HL-60/S4 treated with retinoic acid at 250 ng/mL for 4 days and 3 days (cell line): Measurements from ENCODE around the gene SOX9.
"Not testable (repeated sequence)": the region's sequence is repeated elsewhere in the genome, so short reads cannot be mapped to it uniquely, and the experiment has no call there.

Experiments used
- in situ Hi-C: fragments of 300-500 bp; cut with MboI; formaldehyde crosslinking; loops from 2 replicates; pipeline ENCODE4 v1.7.0; 2022; ENCODE audit warnings: low sequenced_read_pairs

Gene SOX9

GRCh38 chr17:72125226-72125651 lies 4.4 kb downstream of the SOX9 start:
- in situ Hi-C loops = no loop called here

- in situ Hi-C loops = no loop called here
These were observed 4.9 kb downstream of the SOX9 start for GRCh38 chr17:72125742-72126141.

GRCh38 chr17:72126575-72127486 lies 6.0 kb downstream of the SOX9 start:
- in situ Hi-C loops = no loop called here

GRCh38 chr17:72128039-72128438 lies 7.2 kb downstream of the SOX9 start:
- in situ Hi-C loops = no loop called here

GRCh38 chr17:72134608-72135394 lies 14.0 kb downstream of the SOX9 start:
- in situ Hi-C loops = no loop called here

- in situ Hi-C loops = no loop called here
These were observed 14.9 kb downstream of the SOX9 start for GRCh38 chr17:72135546-72136325.

- in situ Hi-C loops = no loop called here
These were observed 15.9 kb downstream of the SOX9 start for GRCh38 chr17:72136692-72137091.

GRCh38 chr17:72137161-72137560 lies 16.3 kb downstream of the SOX9 start:
- in situ Hi-C loops = no loop called here

- in situ Hi-C loops = no loop called here
These were observed 18.4 kb downstream of the SOX9 start for GRCh38 chr17:72139212-72139611.

- in situ Hi-C loops = no loop called here
These were observed 20.5 kb downstream of the SOX9 start for GRCh38 chr17:72141336-72141735.

- in situ Hi-C loops = not testable (repeated sequence)
These were observed 21.3 kb downstream of the SOX9 start for GRCh38 chr17:72142097-72142496.

GRCh38 chr17:72142614-72143013 lies 21.8 kb downstream of the SOX9 start:
- in situ Hi-C loops = no loop called here

- in situ Hi-C loops = no loop called here
These were observed 22.4 kb downstream of the SOX9 start for GRCh38 chr17:72143245-72143644.

GRCh38 chr17:72144101-72144500 lies 23.3 kb downstream of the SOX9 start:
- in situ Hi-C loops = no loop called here

- in situ Hi-C loops = no loop called here
These were observed 24.7 kb downstream of the SOX9 start for GRCh38 chr17:72145562-72145961.

- in situ Hi-C loops = no loop called here
These were observed 25.1 kb downstream of the SOX9 start for GRCh38 chr17:72145962-72146361.

- in situ Hi-C loops = no loop called here
These were observed 25.6 kb downstream of the SOX9 start for GRCh38 chr17:72146371-72146770.

GRCh38 chr17:72150632-72151460 lies 30.0 kb downstream of the SOX9 start:
- in situ Hi-C loops = no loop called here

- in situ Hi-C loops = no loop called here
These were observed 31.0 kb downstream of the SOX9 start for GRCh38 chr17:72151565-72152386.
